Upper lobe of left lung (tissue), 4 donors: Measurements from ENCODE around the gene UNC80.

Source experiments
- CTCF ChIP-seq, 6 experiments: fragments of 450-650 bp in 4 of 6; fragments of 200-600 bp in 2 of 6; sonication (generic) in 2 of 6; IDR thresholded peaks; one replicate each; pipeline ENCODE4 v1.5.1; 2016 to 2019; ENCODE audit warnings: antibody characterized with exemption in 6 of 6
- POLR2A ChIP-seq, 4 donors: fragments of 450-650 bp; IDR thresholded peaks; one replicate each; pipeline ENCODE4 v1.5.1; 2016 to 2017; ENCODE audit warnings: antibody characterized with exemption in 4 of 4, mild to moderate bottlenecking in 2 of 4

DNA sequence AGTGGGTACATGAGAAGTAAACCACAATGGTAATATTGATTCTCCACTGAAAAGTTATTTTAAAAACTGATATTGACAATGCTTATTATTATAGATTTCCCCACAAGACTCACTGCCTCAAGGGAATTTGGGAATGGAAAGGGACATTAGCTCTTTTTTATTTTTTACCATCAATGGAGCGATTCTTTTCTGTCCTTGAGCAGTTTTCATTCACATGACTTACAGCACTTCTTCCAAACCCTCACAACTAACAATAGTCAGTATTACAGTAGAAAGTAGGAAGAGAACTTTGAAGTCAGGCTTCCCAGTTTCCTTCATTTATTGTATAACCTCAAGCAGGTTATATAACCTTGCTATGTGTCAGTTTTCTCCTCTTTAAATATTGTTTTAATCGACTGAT, 4.3 kb upstream of the UNC80 start:
- TF ChIP-seq CTCF (IDR thresholded peaks at IDR 0.05) (no peak), POLR2A (IDR thresholded peaks at IDR 0.05) (no peak)
